Measurements from ENCODE around the gene RGP1. TPM values are rescaled to one million over a fixed set of nuclear protein-coding genes. Genes with fewer than 3 reads are reported as not detected.

The RGP1 gene
- total RNA-seq, 1 experiment from 2014 or later = 26.6 TPM

DNA sequence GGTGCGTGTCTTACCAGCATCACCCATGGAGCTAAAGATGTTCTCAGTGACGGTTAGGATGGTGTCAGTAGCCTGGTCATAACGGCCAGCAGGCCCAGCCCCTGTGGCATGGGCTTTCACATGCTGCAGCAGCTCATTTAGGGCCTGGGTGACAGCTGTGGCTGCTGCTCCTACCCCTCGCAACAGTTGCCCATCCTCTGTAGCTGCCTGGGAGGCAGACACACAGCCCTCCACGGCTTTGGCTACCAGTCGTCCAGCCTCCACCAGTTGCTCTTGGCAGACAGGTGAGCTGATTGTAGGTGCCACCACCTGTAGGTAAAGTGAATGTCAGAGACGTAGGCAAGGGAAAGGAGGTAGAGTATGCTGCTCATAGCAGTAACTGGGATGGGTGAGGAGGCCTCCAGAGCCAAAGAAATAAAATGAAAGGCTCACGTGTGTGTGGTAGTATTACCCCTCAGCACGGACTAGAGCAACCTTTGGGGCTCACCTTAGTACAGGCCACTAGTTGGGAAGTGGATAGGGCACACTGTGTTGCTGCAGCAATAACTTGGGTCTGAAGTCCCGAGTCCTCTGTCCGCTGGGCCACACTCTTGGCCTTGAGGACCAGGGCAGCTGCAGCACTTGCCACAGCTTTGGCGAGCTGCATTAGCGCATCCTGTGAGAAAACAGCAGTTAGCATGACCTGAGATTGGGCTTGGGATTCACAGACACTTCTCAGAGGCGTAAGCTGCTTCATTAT, 31.8 kb upstream of the RGP1 start:
- no peaks in the 10 kb centered on the region for H3K27me3 Mint-ChIP-seq (ENCODE audit: unreplicated experiment)
- BruUV-seq (replicated peaks) = no TSS peak
- CTCF ChIA-PET = no interaction called here

DNA sequence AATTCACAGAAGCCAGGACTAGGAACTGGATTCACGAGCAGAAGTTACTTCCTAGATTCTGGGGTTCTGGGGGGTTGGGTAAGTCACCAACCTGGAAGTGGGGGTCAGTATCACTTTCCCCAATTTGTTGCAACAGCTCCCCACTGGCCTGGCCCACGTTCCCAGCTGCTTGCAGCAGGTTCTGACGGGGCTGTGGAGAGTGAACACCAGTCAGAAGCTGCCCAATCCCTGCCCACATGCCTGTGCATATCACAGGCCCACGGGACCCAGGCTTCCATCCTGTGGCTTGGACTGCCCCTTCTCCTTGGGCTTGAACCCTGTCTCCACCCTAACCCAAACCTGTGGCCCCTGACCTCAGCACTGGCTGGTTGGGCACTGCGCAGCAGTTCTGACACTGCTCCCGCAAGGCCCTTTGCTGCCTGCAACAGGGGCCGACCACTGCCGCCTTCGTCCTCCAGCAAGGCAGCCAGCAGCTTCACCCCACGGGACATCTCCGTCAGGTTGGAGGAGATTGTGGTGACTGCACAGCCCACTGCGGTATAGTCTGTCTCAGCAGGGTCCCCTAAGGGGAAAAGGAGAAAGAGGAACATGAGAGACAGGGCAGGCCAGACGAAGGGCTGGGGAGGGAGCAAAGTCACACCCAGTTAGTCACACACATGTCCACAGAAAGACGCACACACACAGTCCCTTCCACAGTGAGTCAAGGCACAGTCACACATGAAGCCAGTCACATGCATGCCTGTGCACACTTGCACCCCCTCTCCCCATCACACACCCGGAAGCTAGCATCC, 30.2 kb upstream of the RGP1 start:
- Mint-ChIP-seq H3K4me3 (ENCODE audit: low read depth, unreplicated experiment) (no peak overlapping the region), H3K27ac (ENCODE audit: unreplicated experiment) (no peak overlapping the region), H3K27me3 (ENCODE audit: unreplicated experiment) (no peaks in the 10 kb centered on the region), H3K9me3 (ENCODE audit: low read depth, unreplicated experiment) (no peaks in the 10 kb centered on the region), H3K4me1 (ENCODE audit: low read depth, unreplicated experiment) (no peaks in the 10 kb centered on the region), H3K36me3 (ENCODE audit: insufficient read depth, unreplicated experiment) (peaks cover 28% of the 10 kb centered on the region)
- CTCF ChIA-PET = no interaction called here
- TF ChIP-seq, protein P1, sequence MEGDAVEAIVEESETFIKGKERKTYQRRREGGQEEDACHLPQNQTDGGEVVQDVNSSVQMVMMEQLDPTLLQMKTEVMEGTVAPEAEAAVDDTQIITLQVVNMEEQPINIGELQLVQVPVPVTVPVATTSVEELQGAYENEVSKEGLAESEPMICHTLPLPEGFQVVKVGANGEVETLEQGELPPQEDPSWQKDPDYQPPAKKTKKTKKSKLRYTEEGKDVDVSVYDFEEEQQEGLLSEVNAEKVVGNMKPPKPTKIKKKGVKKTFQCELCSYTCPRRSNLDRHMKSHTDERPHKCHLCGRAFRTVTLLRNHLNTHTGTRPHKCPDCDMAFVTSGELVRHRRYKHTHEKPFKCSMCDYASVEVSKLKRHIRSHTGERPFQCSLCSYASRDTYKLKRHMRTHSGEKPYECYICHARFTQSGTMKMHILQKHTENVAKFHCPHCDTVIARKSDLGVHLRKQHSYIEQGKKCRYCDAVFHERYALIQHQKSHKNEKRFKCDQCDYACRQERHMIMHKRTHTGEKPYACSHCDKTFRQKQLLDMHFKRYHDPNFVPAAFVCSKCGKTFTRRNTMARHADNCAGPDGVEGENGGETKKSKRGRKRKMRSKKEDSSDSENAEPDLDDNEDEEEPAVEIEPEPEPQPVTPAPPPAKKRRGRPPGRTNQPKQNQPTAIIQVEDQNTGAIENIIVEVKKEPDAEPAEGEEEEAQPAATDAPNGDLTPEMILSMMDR (IDR thresholded peaks at IDR 0.05; ENCODE audit: unreplicated experiment) = no peak
- intact Hi-C loops (cut with micrococcal nuclease; ENCODE audit: unreplicated experiment) = no loop called here
- DNase-seq = no peak
- no TSS peak for BruUV-seq (replicated peaks)

More for the DNA sequence above, 31.8 kb upstream of the RGP1 start:
- no peak for DNase-seq
- Mint-ChIP-seq H3K27ac (ENCODE audit: unreplicated experiment) (no peak overlapping the region), H3K4me3 (ENCODE audit: low read depth, unreplicated experiment) (no peak overlapping the region), H3K9me3 (ENCODE audit: low read depth, unreplicated experiment) (no peaks in the 10 kb centered on the region), H3K4me1 (ENCODE audit: low read depth, unreplicated experiment) (no peaks in the 10 kb centered on the region), H3K36me3 (ENCODE audit: insufficient read depth, unreplicated experiment) (peaks cover 37% of the 10 kb centered on the region)
- intact Hi-C loops (cut with micrococcal nuclease; ENCODE audit: unreplicated experiment) = no loop called here
- TF ChIP-seq, protein P1 (IDR thresholded peaks at IDR 0.05; ENCODE audit: unreplicated experiment) = no peak

DNA sequence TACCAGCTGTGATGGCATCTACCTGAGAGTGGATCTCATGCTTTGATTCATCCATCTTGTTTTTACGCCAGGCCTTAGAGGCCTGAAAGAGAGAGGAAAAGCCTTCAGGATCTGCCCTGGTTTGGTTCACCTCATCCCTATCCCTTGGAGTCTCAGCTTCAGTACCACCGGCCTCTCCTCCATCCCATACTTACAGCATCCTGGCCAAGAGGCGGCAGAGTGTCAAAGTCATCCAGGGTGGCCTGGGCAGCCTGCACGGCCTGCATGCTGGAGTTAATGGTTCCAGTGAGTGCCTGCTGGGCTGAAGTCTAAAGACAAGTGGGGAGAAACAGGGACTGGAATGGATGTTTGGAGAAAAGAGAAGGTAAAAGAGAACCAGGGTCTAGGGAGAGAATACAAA, 29.5 kb upstream of the RGP1 start:
- intact Hi-C loops (cut with micrococcal nuclease; ENCODE audit: unreplicated experiment) = no loop called here
- Mint-ChIP-seq H3K27me3 (ENCODE audit: unreplicated experiment) (no peaks in the 10 kb centered on the region), H3K27ac (ENCODE audit: unreplicated experiment) (no peak overlapping the region), H3K4me1 (ENCODE audit: low read depth, unreplicated experiment) (no peaks in the 10 kb centered on the region), H3K9me3 (ENCODE audit: low read depth, unreplicated experiment) (no peaks in the 10 kb centered on the region), H3K4me3 (ENCODE audit: low read depth, unreplicated experiment) (no peak overlapping the region), H3K36me3 (ENCODE audit: insufficient read depth, unreplicated experiment) (peaks cover 26% of the 10 kb centered on the region)
- CTCF ChIA-PET = no interaction called here
- TF ChIP-seq, protein P1 (IDR thresholded peaks at IDR 0.05; ENCODE audit: unreplicated experiment) = no peak
- no TSS peak for BruUV-seq (replicated peaks)
- no peak for DNase-seq

DNA sequence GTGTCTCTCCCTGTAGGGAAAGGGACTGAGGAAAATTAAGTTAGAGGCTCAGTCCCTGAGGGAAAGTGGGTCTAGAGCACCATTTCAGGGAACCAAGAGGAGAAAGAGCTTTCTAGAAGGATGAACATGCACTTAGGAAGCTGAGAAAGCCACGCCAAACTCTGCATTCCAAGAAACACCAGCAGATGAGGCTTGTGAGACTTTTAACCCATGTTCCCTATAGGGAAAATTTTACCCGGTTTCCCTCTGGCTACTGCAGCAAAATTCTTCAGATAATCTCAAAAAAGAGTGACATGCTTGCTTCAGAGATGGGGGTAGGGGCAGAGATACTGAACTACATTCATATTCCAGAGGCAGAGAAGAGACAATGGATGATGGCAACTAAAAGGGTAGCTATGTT, 25.7 kb upstream of the RGP1 start:
- Mint-ChIP-seq H3K9me3 (ENCODE audit: low read depth, unreplicated experiment) (no peaks in the 10 kb centered on the region), H3K4me1 (ENCODE audit: low read depth, unreplicated experiment) (no peaks in the 10 kb centered on the region), H3K4me3 (ENCODE audit: low read depth, unreplicated experiment) (no peak overlapping the region), H3K27me3 (ENCODE audit: unreplicated experiment) (no peaks in the 10 kb centered on the region), H3K27ac (ENCODE audit: unreplicated experiment) (no peak overlapping the region), H3K36me3 (ENCODE audit: insufficient read depth, unreplicated experiment) (peaks cover 14% of the 10 kb centered on the region)
- no peak for DNase-seq
- CTCF ChIA-PET = no interaction called here
- intact Hi-C loops (cut with micrococcal nuclease; ENCODE audit: unreplicated experiment) = no loop called here
- TF ChIP-seq, protein P1 (IDR thresholded peaks at IDR 0.05; ENCODE audit: unreplicated experiment) = no peak
- BruUV-seq (replicated peaks) = no TSS peak

Data from Calu3 (cell line).